K562 (cell line): ENCODE measurements around the gene BMP6. TPM values are rescaled to one million over a fixed set of nuclear protein-coding genes. Genes with fewer than 3 reads are reported as not detected.

ENCODE experiments used
- ARID3A ChIP-seq: IDR thresholded peaks from 2 replicates; pipeline ENCODE4 v1.6.1; 2012; ENCODE audit warnings: low read depth, low read length, improper control_type of control experiment, borderline replicate concordance
- BRF1 ChIP-seq: IDR thresholded peaks from 3 replicates; pipeline ENCODE4 v1.6.1; 2011; ENCODE audit warnings: borderline replicate concordance, mild to moderate bottlenecking; ENCODE audit not compliant: insufficient read length; ENCODE audit errors: extremely low read depth
- C11orf30 ChIP-seq: fragments of 450-650 bp; IDR thresholded peaks from 2 replicates; pipeline ENCODE4 v1.6.1; 2016; ENCODE audit warnings: low read depth, mild to moderate bottlenecking
- CGGBP1 ChIP-seq: fragments of 250-450 bp; sonication (Bioruptor Pico); IDR thresholded peaks from 2 replicates; pipeline ENCODE4 v1.9.0; 2021; ENCODE audit warnings: mild to moderate bottlenecking
- CTCF ChIP-seq, 3 experiments: IDR thresholded peaks in 2 of 3; conservative IDR thresholded peaks in 1 of 3; 2 replicates each; pipeline ENCODE4 v1.5.1; 2011 to 2012; ENCODE audit warnings: low read length in 3 of 3, mild to moderate bottlenecking in 3 of 3, control low read depth in 2 of 3, improper control_type of control experiment in 1 of 3, inconsistent platforms in 1 of 3, low read depth in 1 of 3, mixed read lengths in 1 of 3, moderate library complexity in 1 of 3; ENCODE audit not compliant: insufficient read depth in 2 of 3
- ETS2 ChIP-seq: IDR thresholded peaks from 2 replicates; pipeline ENCODE4 v1.6.1; 2016; ENCODE audit warnings: borderline replicate concordance, missing genetic modification characterization, mild to moderate bottlenecking, moderate library complexity, missing compliant biosample characterization; ENCODE audit not compliant: poor library complexity, severe bottlenecking
- ETV1 ChIP-seq: fragments of 450-650 bp; conservative IDR thresholded peaks from 2 replicates; pipeline ENCODE4 v1.6.1; 2016; ENCODE audit warnings: missing genetic modification characterization, control low read depth, low read depth, missing compliant biosample characterization
- HBP1 ChIP-seq: fragments of 450-650 bp; formaldehyde crosslinking; IDR thresholded peaks from 2 replicates; pipeline ENCODE4 v1.4.0; 2022; ENCODE audit warnings: missing genetic modification characterization
- HOXB6 ChIP-seq: fragments of 250-450 bp; sonication (Bioruptor Pico); IDR thresholded peaks from 2 replicates; pipeline ENCODE4 v1.5.1; 2022; ENCODE audit warnings: mild to moderate bottlenecking, borderline replicate concordance
- IFI16 ChIP-seq: fragments of 250-450 bp; sonication (Bioruptor Pico); IDR thresholded peaks from 2 replicates; pipeline ENCODE4 v2.1.2; 2022; ENCODE audit warnings: mild to moderate bottlenecking, inconsistent platforms
- LARP7 ChIP-seq: fragments of 450-650 bp; IDR thresholded peaks from 2 replicates; pipeline ENCODE4 v1.6.1; 2016
- RBM17 ChIP-seq: fragments of 200-400 bp; formaldehyde crosslinking; IDR thresholded peaks from 2 replicates; pipeline ENCODE4 v1.6.1; 2017; ENCODE audit warnings: low read depth, mild to moderate bottlenecking, low read length, borderline replicate concordance
- RFX7 ChIP-seq: fragments of 250-450 bp; sonication (Bioruptor Pico); IDR thresholded peaks from 2 replicates; pipeline ENCODE4 v1.5.1; 2021; ENCODE audit warnings: mild to moderate bottlenecking
- SNRNP70 ChIP-seq: fragments of 200-400 bp; formaldehyde crosslinking; optimal IDR thresholded peaks from 2 replicates; pipeline ENCODE3; 2017; ENCODE audit warnings: low read depth, low read length
- SPI1 ChIP-seq: IDR thresholded peaks from 2 replicates; pipeline ENCODE4 v1.6.1; 2011; ENCODE audit warnings: low read depth, low read length, control low read depth, borderline replicate concordance
- ZNF175 ChIP-seq: fragments of 200-800 bp; sonication (Bioruptor generic); IDR thresholded peaks from 2 replicates; pipeline ENCODE4 v1.6.1; 2016; ENCODE audit warnings: low read depth, mild to moderate bottlenecking, missing genetic modification characterization, missing compliant biosample characterization
- ZNF24 ChIP-seq: fragments of 450-650 bp; IDR thresholded peaks from 2 replicates; pipeline ENCODE4 v1.6.1; 2016
- ZNF280A ChIP-seq: fragments of 450-650 bp; IDR thresholded peaks from 2 replicates; pipeline ENCODE4 v1.6.1; 2018; ENCODE audit warnings: mild to moderate bottlenecking, low read depth; ENCODE audit not compliant: partially characterized antibody
- ZNF384 ChIP-seq: IDR thresholded peaks from 2 replicates; pipeline ENCODE4 v1.6.1; 2012; ENCODE audit warnings: low read depth, low read length, improper control_type of control experiment
- ZNF395 ChIP-seq: fragments of 200-800 bp; sonication (Bioruptor generic); IDR thresholded peaks from 2 replicates; pipeline ENCODE4 v1.6.1; 2017; ENCODE audit warnings: missing genetic modification characterization, missing compliant biosample characterization
- polyA plus RNA-seq, 8 experiments: library from polyadenylated mRNA; depleted of rRNA in 4 of 8; stranded (reverse) in 5 of 8; unstranded in 3 of 8; fragments of >200 nt; fragmentation: Nextera tagmentation in 2 of 8; fragmentation: Illumina TruSeq in 1 of 8; extraction: Ambion mirVana in 2 of 8; extraction: Trizol in 1 of 8; gene quantifications; 2 replicates each; pipeline versions ENCODE4 v1.2.1 to v1.2.3, GENCODE V29; 2011 to 2014; ENCODE audit warnings: inconsistent platforms in 1 of 8, missing spikeins in 1 of 8
- total RNA-seq, 7 experiments: library from RNA; depleted of rRNA in 6 of 7; stranded (reverse); fragments of >200 nt in 6 of 7; fragmentation: Illumina TruSeq in 2 of 7; extraction: Trizol in 2 of 7; gene quantifications; 2 replicates each; pipeline versions ENCODE4 v1.2.1 to v1.2.3, GENCODE V29; 2011 to 2021; ENCODE audit warnings: low replicate concordance in 1 of 7

The BMP6 gene
- total and polyA plus RNA-seq, 9 of the 15 experiments (the other 6 are each of a cell fraction or from before 2014, with no cell fraction given), result 0.01 to 0.13 (median 0.06) TPM; not detected in 3

GRCh38 chr6:7723041-7723447, 2.9 kb upstream of the BMP6 start (continued):
- TF ChIP-seq SNRNP70 (no peak), ZNF384 (no peak), IFI16 (CRISPR knock-in tag) (no peak), RFX7 (CRISPR knock-in tag) (no peak), ZNF280A (no peak), RBM17 (no peak), BRF1 (no peak), HOXB6 (no peak), HBP1 (CRISPR knock-in tag) (no peak), CGGBP1 (CRISPR knock-in tag) (no peak), C11orf30 (no peak), ZNF175 (CRISPR knock-in tag) (no peak), ETS2 (tag) (no peak), ETV1 (tag) (0 out of 2 replicates have a peak, but pooled peaks have one; percentile 31), ZNF395 (CRISPR knock-in tag) (no peak), CTCF (IDR thresholded peaks at IDR 0.05 in 2 of 3, conservative IDR thresholded peaks at IDR 0.05 in 1 of 3; ENCODE audit: insufficient read depth in 2 of 3, low read depth in 1 of 3, low read length in 3 of 3) (peak; percentile 76 to 83 (median 81)), LARP7 (no peak), SPI1 (peak; percentile 7; the same call in 1 of the 2 replicates), ARID3A (0 out of 2 replicates have a peak, but pooled peaks have one; percentile 24), ZNF24 (0 out of 2 replicates have a peak, but pooled peaks have one; percentile 39)
